Keratinocyte (primary cell): ENCODE results near the gene PPP2R5C.

Experiments
- EZH2 ChIP-seq: IDR thresholded peaks from one replicate; pipeline ENCODE4 v1.6.1; 2012; ENCODE audit warnings: inconsistent platforms, mild to moderate bottlenecking, low read length, moderate library complexity
- TF ChIP-seq, protein P1 (sequence below), 3 experiments: IDR thresholded peaks in 1 of 3; conservative IDR thresholded peaks in 1 of 3; optimal IDR thresholded peaks in 1 of 3; 2 replicates in 2 of 3; 3 replicates in 1 of 3; pipeline versions ENCODE3 to v1.5.1; 2011; ENCODE audit warnings: low read length in 3 of 3, mild to moderate bottlenecking in 3 of 3, moderate library complexity in 2 of 3, control low read depth in 1 of 3, inconsistent platforms in 1 of 3; ENCODE audit not compliant: insufficient read depth in 2 of 3; ENCODE audit errors: extremely low read depth in 1 of 3

DNA sequence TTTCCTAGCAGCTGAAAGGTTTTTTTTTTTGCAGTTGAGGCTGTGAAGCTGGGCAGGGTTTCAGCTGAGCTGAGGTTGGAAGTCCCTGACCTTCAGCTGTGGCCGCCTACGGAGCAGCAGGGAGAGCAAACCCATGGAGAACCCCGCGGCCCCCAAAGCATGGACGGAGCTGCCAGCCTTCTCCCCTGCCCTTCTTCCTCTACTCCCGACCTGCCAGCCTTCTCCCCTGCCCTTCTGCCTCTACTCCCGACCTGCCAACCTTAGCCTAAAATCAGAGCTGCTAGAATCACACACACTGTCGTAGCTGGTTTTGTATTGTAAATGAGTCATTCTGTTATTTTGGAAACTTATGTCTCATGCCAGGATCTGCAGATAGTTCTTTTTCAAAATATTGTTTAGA lies 74.6 kb downstream of the PPP2R5C start:
- TF ChIP-seq, protein P1, sequence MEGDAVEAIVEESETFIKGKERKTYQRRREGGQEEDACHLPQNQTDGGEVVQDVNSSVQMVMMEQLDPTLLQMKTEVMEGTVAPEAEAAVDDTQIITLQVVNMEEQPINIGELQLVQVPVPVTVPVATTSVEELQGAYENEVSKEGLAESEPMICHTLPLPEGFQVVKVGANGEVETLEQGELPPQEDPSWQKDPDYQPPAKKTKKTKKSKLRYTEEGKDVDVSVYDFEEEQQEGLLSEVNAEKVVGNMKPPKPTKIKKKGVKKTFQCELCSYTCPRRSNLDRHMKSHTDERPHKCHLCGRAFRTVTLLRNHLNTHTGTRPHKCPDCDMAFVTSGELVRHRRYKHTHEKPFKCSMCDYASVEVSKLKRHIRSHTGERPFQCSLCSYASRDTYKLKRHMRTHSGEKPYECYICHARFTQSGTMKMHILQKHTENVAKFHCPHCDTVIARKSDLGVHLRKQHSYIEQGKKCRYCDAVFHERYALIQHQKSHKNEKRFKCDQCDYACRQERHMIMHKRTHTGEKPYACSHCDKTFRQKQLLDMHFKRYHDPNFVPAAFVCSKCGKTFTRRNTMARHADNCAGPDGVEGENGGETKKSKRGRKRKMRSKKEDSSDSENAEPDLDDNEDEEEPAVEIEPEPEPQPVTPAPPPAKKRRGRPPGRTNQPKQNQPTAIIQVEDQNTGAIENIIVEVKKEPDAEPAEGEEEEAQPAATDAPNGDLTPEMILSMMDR (optimal IDR thresholded peaks at IDR 0.05 in 1 of 3, IDR thresholded peaks at IDR 0.05 in 1 of 3, conservative IDR thresholded peaks at IDR 0.05 in 1 of 3; ENCODE audit: extremely low read depth in 1 of 3, insufficient read depth in 2 of 3, low read length in 3 of 3), result no peak
- no peak for TF ChIP-seq EZH2
